HPDE6-E6E7 (cell line): Measurements from ENCODE around the gene SYNGAP1.
"Not testable (repeated sequence)": the region's sequence is repeated elsewhere in the genome, so short reads cannot be mapped to it uniquely, and the experiment has no call there.

Source experiments
- DNase-seq: peaks from one replicate; pipeline ENCODE4 v3.0.0; 2011; ENCODE audit warnings: missing footprints; ENCODE audit errors: extremely low spot score

SYNGAP1 gene

DNA sequence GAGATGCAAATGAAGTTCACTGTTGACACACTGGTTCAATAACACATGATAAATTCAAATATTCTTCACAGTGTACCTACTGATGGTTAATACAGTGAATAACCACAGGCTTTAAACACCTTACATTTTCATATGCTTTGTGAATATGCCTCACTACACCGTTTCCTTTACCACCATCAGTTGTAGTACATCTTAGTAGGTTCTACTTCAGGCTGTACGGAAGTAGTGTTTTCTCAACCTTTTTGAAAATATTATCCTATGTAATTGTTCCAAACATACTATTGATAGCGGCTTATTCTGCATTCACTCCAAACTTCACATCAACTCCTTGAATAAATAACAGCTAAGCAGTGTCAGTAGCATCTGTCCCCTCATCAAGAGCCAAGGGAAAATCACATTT lies 49.8 kb downstream of the SYNGAP1 start:
- no peak for DNase-seq

DNA sequence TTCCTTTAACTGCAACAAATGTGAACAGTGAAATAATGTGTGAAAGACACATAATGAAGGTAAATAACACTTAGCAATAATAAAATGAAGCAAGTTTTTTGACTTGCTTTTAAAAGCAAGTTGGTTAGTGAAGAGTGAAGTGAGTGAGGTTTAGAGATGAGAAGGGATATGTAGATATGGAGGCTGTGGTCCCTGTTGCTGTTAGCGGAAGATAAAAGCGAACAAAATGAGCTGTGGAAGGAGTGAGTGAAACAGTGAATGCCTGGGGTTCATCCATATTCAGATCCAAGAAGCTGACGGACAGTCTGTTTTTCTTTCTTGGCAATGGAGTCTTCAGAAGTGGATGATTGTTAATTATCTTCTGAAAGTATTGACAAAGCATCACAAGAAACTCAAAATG lies 58.0 kb downstream of the SYNGAP1 start:
- DNase-seq = no peak

DNA sequence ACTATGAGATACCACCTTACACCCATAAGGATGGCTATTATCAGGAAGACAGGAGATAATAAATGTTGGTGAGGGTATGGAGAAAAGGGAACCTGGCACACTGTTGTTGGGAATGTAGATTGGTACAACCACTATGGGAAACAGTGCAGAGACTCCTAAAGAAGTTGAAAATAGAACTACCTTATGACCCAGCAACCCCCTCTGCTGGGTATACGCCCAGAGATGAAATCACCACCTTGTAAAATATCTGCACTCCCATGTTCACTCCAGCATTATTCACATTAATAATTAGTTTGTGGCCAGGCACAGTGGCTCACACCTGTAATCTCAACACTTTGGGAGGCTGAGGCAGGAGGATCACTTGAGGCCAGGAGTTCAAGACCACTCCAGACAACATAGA lies 61.3 kb downstream of the SYNGAP1 start:
- no peak for DNase-seq

DNA sequence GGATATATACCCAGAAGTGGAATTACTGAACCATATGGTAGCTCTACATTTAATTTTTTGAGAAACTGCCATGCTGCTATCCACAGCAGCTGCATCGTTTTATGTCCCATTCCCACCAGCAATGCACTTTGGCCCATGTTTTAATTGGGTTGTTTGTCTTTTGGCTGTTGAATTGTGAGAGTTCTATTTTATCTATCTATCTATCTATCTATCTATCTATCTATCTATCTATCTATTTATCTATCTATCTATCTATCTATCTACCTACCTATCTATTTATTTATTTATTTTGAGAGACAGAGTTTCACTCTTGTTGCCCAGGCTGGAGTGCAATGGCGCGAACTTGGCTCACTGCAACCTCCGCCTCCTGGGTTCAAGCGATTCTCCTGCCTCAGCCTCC lies 62.8 kb downstream of the SYNGAP1 start:
- DNase-seq = not testable (repeated sequence)

DNA sequence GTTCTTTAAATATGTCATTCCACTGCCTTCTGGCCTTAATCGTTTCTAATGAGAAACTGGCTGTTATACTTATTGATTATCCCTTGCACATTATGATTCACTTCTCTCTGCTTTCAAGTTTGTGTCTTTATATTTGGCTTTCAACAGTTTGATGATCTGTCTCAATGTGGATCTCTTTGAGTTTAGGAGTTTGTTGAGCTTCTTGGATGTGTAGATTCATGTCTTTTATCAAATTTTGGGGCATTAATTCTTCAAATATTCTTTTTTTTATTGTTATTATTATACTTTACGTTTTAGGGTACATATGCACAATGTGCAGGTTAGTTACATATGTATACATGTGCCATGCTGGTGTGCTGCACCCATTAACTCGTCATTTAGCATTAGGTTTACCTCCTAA lies 63.8 kb downstream of the SYNGAP1 start:
- no peak for DNase-seq

DNA sequence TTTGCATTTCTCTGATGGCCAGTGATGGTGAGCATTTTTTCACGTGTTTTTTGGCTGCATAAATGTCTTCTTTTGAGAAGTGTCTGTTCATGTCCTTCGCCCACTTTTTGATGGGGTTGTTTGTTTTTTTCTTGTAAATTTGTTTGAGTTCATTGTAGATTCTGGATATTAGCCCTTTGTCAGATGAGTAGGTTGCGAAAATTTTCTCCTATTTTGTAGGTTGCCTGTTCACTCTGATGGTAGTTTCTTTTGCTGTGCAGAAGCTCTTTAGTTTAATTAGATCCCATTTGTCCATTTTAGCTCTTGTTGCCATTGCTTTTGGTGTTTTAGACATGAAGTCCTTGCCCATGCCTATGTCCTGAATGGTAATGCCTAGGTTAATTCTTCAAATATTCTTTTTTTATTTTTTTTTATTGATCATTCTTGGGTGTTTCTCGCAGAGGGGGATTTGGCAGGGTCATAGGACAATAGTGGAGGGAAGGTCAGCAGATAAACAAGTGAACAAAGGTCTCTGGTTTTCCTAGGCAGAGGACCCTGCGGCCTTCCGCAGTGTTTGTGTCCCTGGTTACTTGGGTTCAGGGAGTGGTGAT lies 64.9 kb downstream of the SYNGAP1 start:
- not testable (repeated sequence) for DNase-seq

DNA sequence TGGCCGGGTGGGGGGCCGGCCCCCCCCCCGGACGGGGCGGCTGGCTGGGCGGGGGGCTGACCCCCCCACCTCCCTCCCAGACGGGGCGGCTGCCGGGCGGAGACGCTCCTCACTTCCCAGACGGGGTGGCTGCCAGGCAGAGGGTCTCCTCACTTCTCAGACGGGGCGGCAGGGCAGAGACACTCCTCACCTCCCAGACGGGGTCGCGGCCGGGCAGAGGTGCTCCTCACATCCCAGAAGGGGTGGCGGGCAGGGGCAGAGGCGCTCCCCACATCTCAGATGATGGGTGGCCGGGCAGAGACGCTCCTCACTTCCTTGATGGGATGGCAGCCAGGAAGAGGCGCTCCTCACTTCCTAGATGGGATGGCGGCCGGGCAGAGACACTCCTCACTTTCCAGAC lies 65.8 kb downstream of the SYNGAP1 start:
- DNase-seq = not testable (repeated sequence)

DNA sequence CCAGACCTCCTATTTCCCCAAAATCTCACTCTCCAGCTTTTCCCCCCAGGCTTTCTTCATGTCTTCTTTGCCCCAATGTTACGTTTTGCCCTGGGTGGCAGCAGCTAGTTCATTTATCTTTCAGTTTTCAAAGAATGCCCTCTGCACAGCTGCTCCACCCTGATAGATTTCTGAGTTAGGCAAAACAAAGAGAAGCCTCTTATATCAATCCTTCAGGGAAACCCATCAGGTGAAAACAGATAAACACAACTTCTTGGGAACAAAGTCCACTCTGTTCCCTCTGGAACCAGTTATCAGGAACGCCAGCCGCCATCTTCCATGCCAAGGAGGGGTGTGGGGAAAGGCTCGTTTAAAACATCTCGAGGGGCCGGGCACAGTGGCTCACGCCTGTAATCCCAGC lies 68.5 kb downstream of the SYNGAP1 start:
- no peak for DNase-seq

DNA sequence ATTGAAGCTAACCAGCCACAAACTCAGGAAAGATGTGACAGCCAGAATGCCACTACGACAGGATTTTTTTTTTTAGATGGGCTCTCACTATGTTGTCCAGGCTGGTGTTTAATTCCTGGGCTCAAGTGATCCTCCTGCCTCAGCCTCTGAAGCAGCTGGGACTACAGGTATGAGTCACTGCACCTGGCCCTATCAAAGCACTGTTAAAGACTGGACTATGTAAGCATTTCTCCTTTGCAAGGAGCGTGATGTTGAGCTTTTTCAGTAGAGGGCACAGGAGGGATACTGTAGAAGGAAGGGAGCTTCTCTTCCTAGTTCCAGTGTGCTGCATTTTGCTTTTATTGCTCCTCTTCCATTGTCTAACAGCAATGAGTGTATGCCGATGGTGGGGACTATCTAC lies 70.3 kb downstream of the SYNGAP1 start:
- DNase-seq = no peak

DNA sequence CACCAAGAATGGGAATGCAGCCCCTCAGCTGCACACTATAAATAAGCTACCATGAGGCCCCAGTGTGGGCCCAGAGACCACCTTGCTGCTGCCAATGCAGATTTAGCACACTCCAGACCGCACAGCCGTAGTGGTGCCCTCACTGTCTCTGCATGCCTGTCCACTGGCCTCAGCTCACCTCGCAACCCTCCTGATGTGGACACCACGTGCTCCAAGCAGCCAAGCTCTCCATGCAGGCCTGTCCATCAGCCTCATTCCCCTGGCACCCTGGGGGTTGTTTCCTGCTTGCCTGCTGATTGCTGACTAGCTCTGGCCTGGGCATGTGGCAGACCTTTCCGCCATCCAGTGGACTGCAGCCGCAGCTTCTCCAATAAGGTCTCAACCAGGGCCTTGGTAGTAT lies 70.8 kb downstream of the SYNGAP1 start:
- DNase-seq = no peak

DNA sequence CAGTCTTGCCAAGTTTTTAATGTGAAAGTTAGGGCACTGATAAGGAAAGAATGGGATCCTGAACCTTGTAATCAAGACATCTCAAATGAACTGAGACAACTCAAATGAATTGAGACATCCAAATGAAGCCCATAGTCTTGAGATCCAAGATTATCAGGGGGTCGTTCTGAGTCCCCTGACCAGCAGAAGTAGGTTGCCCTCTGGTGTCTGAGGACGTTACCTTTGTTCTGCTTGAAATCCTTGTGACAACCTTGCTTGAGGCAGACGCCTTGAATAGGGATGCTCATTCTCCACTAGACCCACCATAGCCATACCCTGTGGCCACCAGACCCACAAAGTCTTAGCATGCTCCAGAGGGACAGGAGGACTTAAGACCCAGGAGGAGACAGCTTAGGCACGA lies 72.2 kb downstream of the SYNGAP1 start:
- DNase-seq = no peak

DNA sequence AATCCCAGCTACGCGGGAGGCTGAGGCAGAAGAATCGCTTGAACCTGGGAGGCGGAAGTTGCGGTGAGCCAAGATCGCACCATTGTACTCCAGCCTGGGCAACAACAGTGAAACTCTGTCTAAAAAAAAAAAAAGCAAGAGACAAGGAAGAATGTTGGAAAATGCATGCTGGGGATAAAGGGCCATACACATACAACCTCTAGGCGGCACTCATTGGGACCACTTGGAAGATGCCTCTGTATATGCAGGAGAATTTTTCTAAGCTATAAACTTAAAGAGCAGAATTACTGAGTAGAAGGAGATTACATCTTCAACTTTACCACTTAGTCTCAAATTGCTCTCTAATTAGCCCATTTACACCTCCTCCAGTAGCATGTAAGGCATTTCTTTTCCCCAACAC lies 77.3 kb downstream of the SYNGAP1 start:
- no peak for DNase-seq

DNA sequence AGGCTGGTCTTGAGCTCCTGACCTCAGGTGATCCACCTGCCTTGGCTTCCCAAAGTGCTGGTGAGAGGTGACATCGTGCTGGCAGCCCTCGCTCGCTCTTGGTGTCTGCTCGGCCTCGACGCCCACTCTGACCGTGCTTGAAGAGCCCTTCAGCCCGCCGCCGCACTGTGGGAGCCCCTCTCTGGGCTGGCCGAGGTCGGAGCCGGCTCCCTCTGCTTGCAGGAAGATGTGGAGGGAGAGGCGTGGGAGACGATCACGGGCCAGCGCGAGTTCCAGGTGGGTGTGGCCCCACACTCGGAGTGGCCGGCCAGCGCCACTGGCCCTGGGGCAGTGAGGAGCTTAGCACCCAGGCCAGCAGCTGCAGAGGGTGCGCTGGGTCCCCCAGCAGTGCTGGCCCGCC lies 82.6 kb downstream of the SYNGAP1 start:
- DNase-seq = no peak

DNA sequence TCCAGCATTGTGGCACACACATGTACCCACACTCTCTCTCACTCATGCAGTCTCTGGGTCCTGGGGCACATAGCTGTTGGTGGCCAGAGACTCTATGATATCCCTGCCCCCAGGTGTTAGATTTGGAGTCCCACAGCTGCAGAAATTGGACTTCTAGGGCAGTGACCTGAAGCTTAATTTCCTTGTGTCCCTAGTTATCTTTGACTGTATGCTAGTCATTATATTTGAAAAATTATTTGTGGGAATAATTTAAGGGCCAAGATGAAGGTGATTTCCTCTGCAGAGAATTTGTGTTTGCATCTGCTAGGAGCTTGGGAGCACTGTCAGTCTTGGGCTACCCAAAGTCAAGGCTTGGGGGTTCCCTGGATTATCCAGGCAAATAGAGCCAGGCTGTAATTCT lies 84.6 kb downstream of the SYNGAP1 start:
- no peak for DNase-seq
